MM.1S (cell line): Measurements from ENCODE around the gene DKKL1.

Experiments used
- DNase-seq: peaks from one replicate; pipeline ENCODE4 v3.0.0-alpha.2; 2015
- H2AFZ ChIP-seq: fragments of 300-600 bp; sonication (generic); 2 replicates; pipeline ENCODE4 v1.6.0; 2016; ENCODE audit warnings: antibody characterized with exemption, low read length
- H3F3A ChIP-seq: fragments of 300-600 bp; sonication (generic); 2 replicates; pipeline ENCODE4 v1.6.1; 2016; ENCODE audit warnings: mild to moderate bottlenecking, antibody characterized with exemption, low read length, moderate library complexity, mixed read lengths; ENCODE audit not compliant: insufficient read depth
- H3K27ac ChIP-seq: fragments of 300-600 bp; sonication (generic); 2 replicates; pipeline ENCODE4 v1.5.1; 2016; ENCODE audit warnings: mild to moderate bottlenecking, low read length
- H3K27me3 ChIP-seq: fragments of 300-600 bp; sonication (generic); replicated peaks from 2 replicates; pipeline ENCODE4 v1.6.0; 2016; ENCODE audit warnings: low read length; ENCODE audit not compliant: insufficient read depth
- H3K36me3 ChIP-seq: fragments of 300-600 bp; sonication (generic); replicated peaks from 2 replicates; pipeline ENCODE4 v1.6.1; 2016; ENCODE audit warnings: mild to moderate bottlenecking, low read length, mixed read lengths; ENCODE audit not compliant: insufficient read depth
- H3K4me1 ChIP-seq: fragments of 300-600 bp; sonication (generic); 2 replicates; pipeline ENCODE4 v1.6.1; 2016; ENCODE audit warnings: low read length, mixed read lengths
- H3K4me2 ChIP-seq: fragments of 300-600 bp; sonication (generic); 2 replicates; pipeline ENCODE4 v1.6.0; 2016; ENCODE audit warnings: low read depth, low read length
- H3K4me3 ChIP-seq: fragments of 300-600 bp; sonication (generic); 2 replicates; pipeline ENCODE4 v1.5.1; 2016; ENCODE audit warnings: low read length, mixed read lengths
- H3K79me2 ChIP-seq: fragments of 300-600 bp; sonication (generic); 2 replicates; pipeline ENCODE4 v1.6.1; 2016; ENCODE audit warnings: mixed run types, low read length, mixed read lengths
- H3K9ac ChIP-seq: fragments of 300-600 bp; sonication (generic); 2 replicates; pipeline ENCODE4 v1.6.1; 2016; ENCODE audit warnings: low read length, mixed read lengths
- H3K9me2 ChIP-seq: fragments of 300-600 bp; sonication (generic); replicated peaks from 2 replicates; pipeline ENCODE4 v1.6.1; 2016; ENCODE audit warnings: mild to moderate bottlenecking, low read length, mixed read lengths; ENCODE audit not compliant: insufficient read depth
- H3K9me3 ChIP-seq: fragments of 300-600 bp; sonication (generic); replicated peaks from 2 replicates; pipeline ENCODE4 v1.6.1; 2016; ENCODE audit warnings: mild to moderate bottlenecking, low read length, mixed read lengths; ENCODE audit not compliant: insufficient read depth
- H4K20me1 ChIP-seq: fragments of 300-600 bp; sonication (generic); 2 replicates; pipeline ENCODE4 v1.6.1; 2016; ENCODE audit warnings: mild to moderate bottlenecking, low read length, moderate library complexity, mixed read lengths; ENCODE audit not compliant: insufficient read depth
- CTCF ChIP-seq: fragments of 300-600 bp; sonication (generic); IDR thresholded peaks from 2 replicates; pipeline ENCODE4 v1.5.1; 2016; ENCODE audit warnings: antibody characterized with exemption, low read length, mixed read lengths
- EZH2 ChIP-seq: fragments of 300-600 bp; sonication (generic); optimal IDR thresholded peaks from 2 replicates; pipeline ENCODE3; 2017; ENCODE audit warnings: low read depth, mild to moderate bottlenecking, antibody characterized with exemption, low read length, mixed read lengths
- EZH2phosphoT487 ChIP-seq: fragments of 300-600 bp; sonication (generic); IDR thresholded peaks from 2 replicates; pipeline ENCODE4 v1.6.1; 2018; ENCODE audit warnings: antibody characterized with exemption, low read length

Gene DKKL1

GRCh38 chr19:49362929-49363267 lies 779 bp upstream of the DKKL1 start:
- H3F3A ChIP-seq, result no peaks in the 10 kb centered on the region
- no peaks in the 10 kb centered on the region for H3K9me2 ChIP-seq
- no peak overlapping the region for H3K4me3 ChIP-seq
- no peaks in the 10 kb centered on the region for H3K9me3 ChIP-seq
- H2AFZ ChIP-seq, result no peak overlapping the region
- DNase-seq, result no peak
- H3K4me2 ChIP-seq, result peak overlapping the region; percentile 28; the same call in 1 of the 2 replicates
- peak; percentile 55 for TF ChIP-seq EZH2
- no peak for TF ChIP-seq CTCF
- no peak for TF ChIP-seq EZH2phosphoT487
- no peak overlapping the region for H3K9ac ChIP-seq
- H3K27me3 ChIP-seq, result peaks cover 78% of the 10 kb centered on the region
- no peak overlapping the region for H3K27ac ChIP-seq
- H3K36me3 ChIP-seq, result no peaks in the 10 kb centered on the region
- H4K20me1 ChIP-seq, result no peaks in the 10 kb centered on the region
- 0 out of 2 replicates have a peak, but pooled peaks cover 4% of the 10 kb centered on the region for H3K4me1 ChIP-seq
- no peaks in the 10 kb centered on the region for H3K79me2 ChIP-seq

GRCh38 chr19:49364083-49364737 lies 533 bp downstream of the DKKL1 start:
- 0 out of 2 replicates have a peak, but pooled peaks cover 4% of the 10 kb centered on the region for H3K4me1 ChIP-seq
- H3K27ac ChIP-seq, result no peak overlapping the region
- no peaks in the 10 kb centered on the region for H3F3A ChIP-seq
- H4K20me1 ChIP-seq, result no peaks in the 10 kb centered on the region
- no peaks in the 10 kb centered on the region for H3K9me3 ChIP-seq
- TF ChIP-seq EZH2 (no peak), EZH2phosphoT487 (no peak), CTCF (no peak)
- peak overlapping the region; percentile 35; the same call in 1 of the 2 replicates for H3K4me2 ChIP-seq
- no peak for DNase-seq
- no peaks in the 10 kb centered on the region for H3K36me3 ChIP-seq
- H3K4me3 ChIP-seq, result peak overlapping the region; percentile 39
- peaks cover 73% of the 10 kb centered on the region for H3K27me3 ChIP-seq
- H3K9ac ChIP-seq, result no peak overlapping the region
- H3K79me2 ChIP-seq, result no peaks in the 10 kb centered on the region
- peak overlapping the region; percentile 57; the same call in 1 of the 2 replicates for H2AFZ ChIP-seq
- H3K9me2 ChIP-seq, result no peaks in the 10 kb centered on the region

- H3K4me2 ChIP-seq, result no peak overlapping the region
- H4K20me1 ChIP-seq, result no peaks in the 10 kb centered on the region
- no peaks in the 10 kb centered on the region for H3K9me2 ChIP-seq
- H2AFZ ChIP-seq, result no peak overlapping the region
- no peak for DNase-seq
- H3F3A ChIP-seq, result no peaks in the 10 kb centered on the region
- H3K4me3 ChIP-seq, result no peak overlapping the region
- no peak for TF ChIP-seq EZH2phosphoT487
- no peak for TF ChIP-seq CTCF
- no peak for TF ChIP-seq EZH2
- no peaks in the 10 kb centered on the region for H3K9me3 ChIP-seq
- peaks cover 73% of the 10 kb centered on the region for H3K27me3 ChIP-seq
- H3K4me1 ChIP-seq, result 0 out of 2 replicates have a peak, but pooled peaks cover 4% of the 10 kb centered on the region
- no peaks in the 10 kb centered on the region for H3K36me3 ChIP-seq
- H3K27ac ChIP-seq, result no peak overlapping the region
- no peak overlapping the region for H3K9ac ChIP-seq
- no peaks in the 10 kb centered on the region for H3K79me2 ChIP-seq
Measured at GRCh38 chr19:49366110-49366509, 2.4 kb downstream of the DKKL1 start.
